Measurements from ENCODE around the gene MS4A15. TPM values are rescaled to one million over a fixed set of nuclear protein-coding genes. Genes with fewer than 3 reads are reported as not detected.

Gene MS4A15
- polyA plus RNA-seq, 3 donors = 0.03 TPM; not detected in 2

- H3K27ac ChIP-seq (ENCODE audit: low read depth, low read length) = no peak overlapping the region
- 73 to 86% (median 80%) methylated on average over 7 of the region's 7 CpGs for WGBS, 3 donors
Observed at GRCh38 chr11:60788401-60789125, 31.9 kb downstream of the MS4A15 start.

- WGBS, 3 donors = 86 to 97% (median 91%) methylated on average over 3 of the region's 3 CpGs
- no peak overlapping the region for H3K27ac ChIP-seq (ENCODE audit: low read depth, low read length)
Observed at GRCh38 chr11:60790726-60791125, 34.1 kb downstream of the MS4A15 start.

GRCh38 chr11:60791153-60791933, 34.7 kb downstream of the MS4A15 start:
- WGBS, 3 donors = 88 to 95% (median 90%) methylated on average over 4 of the region's 4 CpGs
- no peak overlapping the region for H3K27ac ChIP-seq (ENCODE audit: low read depth, low read length)

GRCh38 chr11:60792521-60792920, 35.9 kb downstream of the MS4A15 start:
- no peak overlapping the region for H3K27ac ChIP-seq (ENCODE audit: low read depth, low read length)
- 60 to 86% (median 81%) methylated on average over 3 of the region's 3 CpGs for WGBS, 3 donors

- no peak overlapping the region for H3K27ac ChIP-seq (ENCODE audit: low read depth, low read length)
Observed at GRCh38 chr11:60795291-60795690, 38.6 kb downstream of the MS4A15 start.

GRCh38 chr11:60797846-60798630, 41.4 kb downstream of the MS4A15 start:
- H3K27ac ChIP-seq (ENCODE audit: low read depth, low read length) = no peak overlapping the region
- WGBS, 3 donors = 84 to 86% (median 86%) methylated on average over 17 of the region's 17 CpGs

More at GRCh38 chr11:60795291-60795690, 38.6 kb downstream of the MS4A15 start:
- 64 to 87% (median 67%) methylated on average over 6 of the region's 6 CpGs for WGBS, 3 donors

GRCh38 chr11:60798631-60799030, 42.0 kb downstream of the MS4A15 start:
- no peak overlapping the region for H3K27ac ChIP-seq (ENCODE audit: low read depth, low read length)
- WGBS, 3 donors = 91 to 94% (median 94%) methylated on average over 3 of the region's 3 CpGs

- H3K27ac ChIP-seq (ENCODE audit: low read depth, low read length) = no peak overlapping the region
- 82 to 89% (median 86%) methylated on average over 10 of the region's 10 CpGs for WGBS, 3 donors
Observed at GRCh38 chr11:60801194-60801593, 44.5 kb downstream of the MS4A15 start.

GRCh38 chr11:60803273-60803936, 46.7 kb downstream of the MS4A15 start:
- H3K27ac ChIP-seq (ENCODE audit: low read depth, low read length) = no peak overlapping the region
- 72 to 84% (median 76%) methylated on average over 7 of the region's 7 CpGs for WGBS, 3 donors

GRCh38 chr11:60809249-60809648, 52.6 kb downstream of the MS4A15 start:
- WGBS, 3 donors = 60 to 65% (median 62%) methylated on average over 3 of the region's 3 CpGs
- H3K27ac ChIP-seq (ENCODE audit: low read depth, low read length) = no peak overlapping the region

GRCh38 chr11:60809691-60810090, 53.0 kb downstream of the MS4A15 start:
- WGBS, 3 donors = 84 to 91% (median 85%) methylated on average over 11 of the region's 11 CpGs
- H3K27ac ChIP-seq (ENCODE audit: low read depth, low read length) = no peak overlapping the region

GRCh38 chr11:60810151-60810550, 53.5 kb downstream of the MS4A15 start:
- no peak overlapping the region for H3K27ac ChIP-seq (ENCODE audit: low read depth, low read length)
- WGBS, 3 donors = 80 to 96% (median 93%) methylated on average over 3 to 4 of the region's 4 CpGs

- 30 to 64% (median 41%) methylated on average over 8 of the region's 8 CpGs for WGBS, 3 donors
- H3K27ac ChIP-seq (ENCODE audit: low read depth, low read length) = no peak overlapping the region
Observed at GRCh38 chr11:60810569-60810968, 53.9 kb downstream of the MS4A15 start.

- 93 to 94% (median 94%) methylated on average over 1 of the region's 1 CpG for WGBS, 3 donors
- H3K27ac ChIP-seq (ENCODE audit: low read depth, low read length) = no peak overlapping the region
Observed at GRCh38 chr11:60813324-60813723, 56.7 kb downstream of the MS4A15 start.

GRCh38 chr11:60814112-60814511, 57.4 kb downstream of the MS4A15 start:
- 77 to 90% (median 87%) methylated on average over 2 of the region's 2 CpGs for WGBS, 3 donors
- H3K27ac ChIP-seq (ENCODE audit: low read depth, low read length) = no peak overlapping the region

GRCh38 chr11:60816590-60817157, 60.0 kb downstream of the MS4A15 start:
- WGBS, 3 donors = 95 to 98% (median 96%) methylated on average over 2 of the region's 2 CpGs
- no peak overlapping the region for H3K27ac ChIP-seq (ENCODE audit: low read depth, low read length)

GRCh38 chr11:60818057-60818456, 61.4 kb downstream of the MS4A15 start:
- H3K27ac ChIP-seq (ENCODE audit: low read depth, low read length) = no peak overlapping the region
- 58 to 72% (median 66%) methylated on average over 4 of the region's 4 CpGs for WGBS, 3 donors
